Endothelial cell of umbilical vein (primary cell): ENCODE results near the gene DAZL.

Source experiments
- CTCF ChIP-seq, 2 donors: IDR thresholded peaks; 1 replicate in 1 of 2; 2 replicates in 1 of 2; pipeline ENCODE4 v1.5.1; 2011; ENCODE audit warnings: low read length in 2 of 2, mild to moderate bottlenecking in 2 of 2, moderate library complexity in 2 of 2, control low read depth in 1 of 2, inconsistent platforms in 1 of 2, low read depth in 1 of 2; ENCODE audit not compliant: insufficient read depth in 1 of 2; ENCODE audit errors: extremely low read depth in 1 of 2
- MAX ChIP-seq: IDR thresholded peaks from 2 replicates; pipeline ENCODE4 v1.6.1; 2011; ENCODE audit not compliant: insufficient read depth, insufficient read length
- POLR2AphosphoS5 ChIP-seq: IDR thresholded peaks from 2 replicates; pipeline ENCODE4 v1.6.1; 2012; ENCODE audit warnings: low read depth, mild to moderate bottlenecking, control low read depth, low read length, moderate library complexity; ENCODE audit not compliant: insufficient read depth

- TF ChIP-seq MAX (no peak), POLR2AphosphoS5 (no peak), CTCF (IDR thresholded peaks at IDR 0.05; ENCODE audit: extremely low read depth in 1 of 2, insufficient read depth in 1 of 2, low read depth in 1 of 2, low read length in 2 of 2) (no peak)
Observed at GRCh38 chr3:16568115-16568514, 37.1 kb downstream of the DAZL start.
